ENCODE measurements around the gene ANGPT4.
"Not testable (repeated sequence)": the region's sequence is repeated elsewhere in the genome, so short reads cannot be mapped to it uniquely, and the experiment has no call there.

Gene ANGPT4

DNA sequence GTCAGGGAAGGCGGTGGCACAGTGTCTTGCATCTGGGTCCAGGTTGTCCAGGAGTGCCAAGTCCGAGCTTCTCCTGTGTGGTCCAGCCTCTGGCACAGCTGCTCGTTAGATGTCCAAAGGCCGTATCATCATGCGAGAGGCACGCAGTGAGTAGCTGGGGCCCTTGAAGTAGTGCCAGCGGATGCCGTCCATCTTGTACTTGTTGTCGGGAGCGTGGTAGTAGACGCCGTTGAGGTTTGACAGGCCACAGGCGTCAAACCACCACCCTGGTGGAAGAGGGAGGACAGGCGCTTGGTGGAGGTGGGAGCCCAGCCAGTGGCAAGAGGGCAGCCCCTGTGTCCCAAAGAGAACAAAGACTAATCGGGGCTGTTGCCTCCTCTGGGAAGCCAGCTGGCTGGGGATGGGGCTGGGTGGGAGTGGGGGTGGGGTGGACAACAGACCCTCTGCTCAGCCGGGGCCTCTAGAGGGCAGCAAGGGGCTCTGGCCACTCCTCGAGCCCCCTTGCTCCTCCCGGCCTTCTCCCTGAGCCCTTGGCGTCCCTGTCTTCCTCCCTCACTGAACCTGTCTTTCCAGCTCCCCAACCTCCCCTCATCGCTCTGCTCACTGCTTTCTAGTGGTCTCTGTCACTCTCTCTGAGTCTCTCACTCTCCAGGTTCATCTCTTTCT, 43.1 kb downstream of the ANGPT4 start:
- DNase-seq = no peak

DNA sequence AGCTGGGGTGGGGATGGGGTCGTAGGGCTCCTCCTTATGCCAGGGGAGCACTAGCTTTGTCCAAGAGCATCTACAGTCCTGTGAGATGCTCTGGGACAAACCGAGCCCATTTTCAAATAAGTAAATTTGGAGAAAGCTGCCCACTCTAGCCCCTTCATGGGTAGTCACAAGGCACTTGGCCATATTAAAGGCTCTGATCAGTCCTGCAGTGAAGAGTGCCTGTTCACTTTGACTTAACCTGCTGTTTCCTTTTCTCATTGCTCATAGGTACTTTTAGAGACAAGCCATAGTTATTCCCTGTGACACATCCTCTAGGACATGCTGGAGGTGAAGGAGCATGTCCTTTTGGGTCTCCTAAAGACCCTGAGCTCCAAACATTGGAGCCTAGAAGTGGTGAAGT, 44.2 kb downstream of the ANGPT4 start:
- no peak for DNase-seq

DNA sequence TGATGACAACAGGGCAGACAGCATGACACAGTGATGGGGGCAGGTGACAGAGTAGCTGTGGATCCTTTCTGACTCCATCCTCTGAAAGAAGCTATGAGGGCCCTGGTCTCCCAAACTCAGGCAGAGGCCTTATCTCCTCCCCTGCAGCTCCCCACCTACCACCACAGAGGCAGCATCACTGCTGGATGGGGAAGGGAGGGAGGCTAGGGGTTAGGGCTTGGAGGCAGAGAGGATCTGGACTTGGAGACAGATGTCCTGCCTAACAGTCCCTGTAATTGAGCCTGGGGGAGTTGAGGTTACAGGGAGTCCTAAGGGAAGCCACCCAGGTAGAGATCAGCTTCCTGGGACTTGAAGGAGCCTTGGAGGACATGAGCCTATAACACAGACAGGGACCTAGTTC, 44.7 kb downstream of the ANGPT4 start:
- DNase-seq = no peak

DNA sequence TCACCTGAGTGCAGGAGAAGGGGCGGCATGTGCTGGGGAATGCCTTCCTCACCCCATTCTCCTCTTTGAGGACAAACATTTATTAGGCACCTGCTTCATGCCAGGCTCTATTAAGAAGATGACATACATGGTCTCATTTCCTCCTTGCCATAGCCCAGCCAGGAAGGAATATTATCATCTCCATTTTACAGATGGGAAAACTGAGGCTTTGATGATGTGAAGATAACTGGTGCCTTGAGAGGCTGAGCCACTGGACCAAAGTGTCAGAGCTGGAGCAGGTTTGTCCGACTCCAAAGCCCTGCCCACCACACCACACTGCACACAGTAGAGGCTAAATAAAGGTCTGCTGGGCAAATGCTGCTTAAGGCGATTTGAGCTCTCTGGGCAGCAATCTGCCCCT, 45.4 kb downstream of the ANGPT4 start:
- DNase-seq = no peak

DNA sequence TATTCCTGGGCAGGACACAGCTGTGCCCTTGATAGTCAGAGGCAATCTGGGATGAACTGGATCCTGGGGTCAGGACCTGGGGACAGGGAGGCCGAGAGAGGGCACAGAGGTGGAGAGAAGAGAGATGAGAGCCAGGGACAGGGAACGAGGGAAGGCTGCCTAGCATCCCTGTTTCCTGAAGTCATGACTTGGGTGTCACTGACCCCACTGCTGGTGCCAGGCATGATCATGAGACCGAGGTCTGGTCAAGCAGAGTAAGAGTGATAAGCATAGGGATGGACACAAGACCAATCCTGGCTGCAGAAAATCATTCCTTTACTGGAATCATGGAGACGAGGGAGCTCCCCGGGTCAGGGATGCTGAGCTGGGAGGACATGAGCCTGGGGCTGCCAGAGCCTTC, 46.5 kb downstream of the ANGPT4 start:
- no peak for DNase-seq

DNA sequence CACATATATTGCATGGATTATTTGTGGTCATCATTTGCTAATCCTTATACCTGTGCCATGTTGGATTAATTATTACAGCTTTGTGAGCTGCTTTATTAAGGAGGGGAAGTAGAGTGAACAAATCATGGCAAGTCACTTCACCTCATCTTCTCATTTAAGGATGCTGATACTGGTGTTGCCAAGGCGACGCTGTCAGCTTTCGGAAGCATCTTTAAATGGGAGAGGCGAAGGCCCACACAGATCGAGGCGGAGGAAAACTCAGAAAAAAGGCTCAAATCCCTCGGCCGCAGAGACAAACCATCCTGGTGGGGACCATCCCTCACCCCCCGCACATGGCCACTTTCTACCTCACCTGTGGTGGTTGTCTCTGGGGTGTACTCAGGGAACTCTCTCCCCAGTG, 47.9 kb downstream of the ANGPT4 start:
- no peak for DNase-seq

DNA sequence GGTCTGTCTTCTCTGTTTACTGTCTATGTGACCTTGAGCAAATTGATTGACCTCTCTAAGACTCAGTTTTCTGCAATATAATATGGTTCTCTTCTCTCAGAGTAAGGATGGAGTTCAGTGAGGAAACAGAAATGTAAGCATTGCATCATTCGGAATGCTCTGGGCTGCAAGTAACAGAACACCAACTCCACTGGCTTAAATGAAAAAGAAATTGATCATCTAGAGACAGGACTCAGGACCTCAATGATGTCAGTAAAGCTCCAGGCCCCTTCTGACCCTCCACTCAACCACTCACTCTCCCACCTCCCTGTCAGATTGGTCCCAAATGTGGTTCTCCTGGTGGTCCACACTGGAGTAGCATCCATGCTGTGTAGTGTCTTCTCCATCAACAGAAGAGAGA, 50.7 kb downstream of the ANGPT4 start:
- no peak for DNase-seq

DNA sequence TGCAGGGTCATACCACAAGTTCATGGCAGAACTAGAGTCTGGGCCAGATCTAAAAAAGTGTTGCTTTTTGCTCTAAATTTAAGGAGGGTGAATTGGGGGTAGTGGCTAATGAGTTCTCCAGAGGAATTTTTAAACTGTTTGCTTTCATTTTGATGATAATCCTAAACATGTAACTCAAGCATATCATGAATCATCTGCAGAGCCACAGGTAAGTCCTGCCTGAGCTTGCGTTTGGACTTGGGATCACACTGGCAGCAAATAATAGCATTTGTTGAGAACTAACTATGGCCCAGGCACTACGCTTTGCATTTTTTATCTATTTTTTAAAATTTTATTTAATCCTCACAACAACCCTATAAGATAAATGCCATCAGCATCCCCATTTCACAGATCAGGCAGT, 55.2 kb downstream of the ANGPT4 start:
- DNase-seq = no peak

DNA sequence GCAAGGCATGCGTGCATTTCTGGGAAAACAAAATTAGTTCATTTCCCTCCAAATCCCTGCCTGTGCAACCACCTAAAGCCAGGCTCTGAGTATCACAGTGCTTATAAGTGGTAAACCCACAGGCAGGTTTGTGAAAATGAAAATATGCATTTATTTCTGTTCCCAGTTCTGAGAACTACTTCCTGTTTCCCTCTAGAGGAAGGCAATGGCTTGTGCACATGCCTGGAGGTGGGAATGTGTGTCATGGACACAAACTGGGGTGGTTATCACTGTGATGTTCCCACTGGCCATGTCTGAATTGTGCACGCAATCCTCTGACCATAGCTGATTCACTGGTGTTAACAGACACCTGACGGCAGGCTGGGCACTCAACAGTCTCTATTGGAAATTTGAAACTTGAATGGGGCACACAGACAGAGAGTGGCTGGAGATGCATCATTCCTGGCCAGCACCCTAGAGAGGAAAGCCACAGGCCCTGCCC, 56.3 kb downstream of the ANGPT4 start:
- no peak for DNase-seq

DNA sequence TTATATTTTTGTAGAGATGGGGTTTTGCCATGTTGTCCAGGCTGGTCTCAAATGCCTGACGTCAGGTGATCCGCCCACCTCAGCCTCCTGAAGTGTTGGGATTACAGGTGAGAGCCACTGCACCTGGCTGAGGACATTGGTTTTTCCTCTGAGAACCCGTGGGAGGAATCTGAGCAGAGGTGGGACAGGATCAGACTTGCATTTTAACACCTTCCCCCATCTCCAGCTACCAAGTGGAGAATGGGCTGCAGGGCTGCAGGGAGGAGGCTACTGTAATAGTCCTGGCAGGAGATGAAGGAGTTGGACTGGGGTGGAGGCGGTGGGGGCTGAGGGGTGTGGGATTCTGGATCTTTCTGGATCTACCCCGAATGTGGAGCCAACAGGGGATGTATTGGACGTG, 58.1 kb downstream of the ANGPT4 start:
- no peak for DNase-seq

DNA sequence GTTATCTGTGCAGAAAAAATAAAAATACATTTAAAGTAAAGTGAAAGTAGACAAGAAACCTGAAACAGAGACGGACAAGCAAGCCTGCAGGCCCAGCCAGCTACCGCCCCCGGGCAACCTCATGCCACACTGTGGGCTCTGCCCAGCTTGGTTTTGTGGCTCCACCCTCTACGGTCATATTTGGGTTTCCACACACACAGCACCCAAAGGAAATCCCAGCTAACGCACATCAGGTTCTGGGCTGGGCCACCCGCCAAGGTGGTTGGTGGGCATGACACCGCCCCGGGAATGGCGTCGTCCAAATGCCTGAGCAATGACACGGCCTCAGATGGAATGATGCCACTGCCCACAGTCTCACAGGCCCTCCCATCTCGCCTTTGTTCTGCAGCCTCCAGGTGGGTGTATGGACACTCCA, 59.8 kb downstream of the ANGPT4 start:
- DNase-seq = peak; percentile 61

DNA sequence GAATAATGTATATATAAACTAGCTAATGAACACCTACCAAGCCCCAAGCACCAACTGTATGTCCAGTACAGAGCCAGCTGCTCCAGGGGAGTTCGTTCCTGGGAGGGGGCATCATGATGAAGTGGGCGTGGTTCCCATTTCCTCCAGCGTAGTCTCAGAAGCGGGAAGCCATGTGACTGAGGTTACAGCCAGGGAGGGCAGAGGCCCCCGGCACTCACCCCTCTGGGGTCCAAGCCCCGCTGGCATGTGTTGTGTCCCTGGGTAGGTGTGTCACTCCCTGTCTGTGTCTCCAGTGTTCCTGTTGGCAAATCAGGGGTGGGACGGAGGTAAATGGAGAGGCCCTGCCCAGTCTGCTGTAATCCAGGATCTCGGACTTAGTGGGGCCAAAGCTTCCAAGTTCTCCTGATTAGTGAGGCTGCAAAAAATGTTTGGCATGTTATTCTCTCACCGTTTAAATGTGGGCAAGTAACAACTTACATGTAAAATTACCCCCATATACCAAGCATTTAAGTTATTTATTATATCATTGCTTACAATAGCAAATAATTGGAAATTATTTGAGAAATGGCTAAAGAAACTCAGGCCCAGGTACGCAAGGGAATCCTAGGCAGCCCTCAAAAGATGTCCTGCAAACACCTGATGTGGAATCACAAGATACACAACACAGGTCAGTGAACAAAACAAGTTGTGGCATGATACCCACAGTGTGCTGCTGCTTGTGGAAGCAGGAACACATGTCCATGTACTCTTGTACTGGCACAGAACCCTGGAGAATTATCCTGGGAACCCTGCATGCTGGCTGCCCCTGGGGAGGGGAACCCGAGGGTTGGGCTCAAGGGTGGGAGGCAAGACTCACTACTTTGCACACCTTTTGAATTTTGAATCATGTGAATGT, 60.4 kb downstream of the ANGPT4 start:
- DNase-seq = no peak

DNA sequence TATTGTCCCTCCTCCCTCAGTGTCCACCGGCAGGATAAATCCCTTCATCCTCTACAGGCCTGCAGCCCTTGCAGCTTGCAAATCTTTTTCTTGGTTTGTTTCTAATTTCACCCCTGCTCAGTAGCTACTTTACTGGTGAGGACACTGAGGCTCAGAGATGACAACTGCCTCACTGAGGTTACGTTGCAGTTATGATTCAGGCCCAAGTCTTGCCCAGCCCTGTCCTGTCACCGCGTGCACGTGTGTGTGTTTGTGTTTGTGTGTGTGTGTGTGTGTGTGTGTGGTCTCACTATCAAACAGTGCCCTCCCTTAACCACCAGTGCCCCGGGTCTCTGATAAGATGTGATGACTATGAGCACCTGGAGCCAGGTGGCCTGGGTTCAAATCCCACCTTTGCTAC, 61.5 kb downstream of the ANGPT4 start:
- DNase-seq = no peak

DNA sequence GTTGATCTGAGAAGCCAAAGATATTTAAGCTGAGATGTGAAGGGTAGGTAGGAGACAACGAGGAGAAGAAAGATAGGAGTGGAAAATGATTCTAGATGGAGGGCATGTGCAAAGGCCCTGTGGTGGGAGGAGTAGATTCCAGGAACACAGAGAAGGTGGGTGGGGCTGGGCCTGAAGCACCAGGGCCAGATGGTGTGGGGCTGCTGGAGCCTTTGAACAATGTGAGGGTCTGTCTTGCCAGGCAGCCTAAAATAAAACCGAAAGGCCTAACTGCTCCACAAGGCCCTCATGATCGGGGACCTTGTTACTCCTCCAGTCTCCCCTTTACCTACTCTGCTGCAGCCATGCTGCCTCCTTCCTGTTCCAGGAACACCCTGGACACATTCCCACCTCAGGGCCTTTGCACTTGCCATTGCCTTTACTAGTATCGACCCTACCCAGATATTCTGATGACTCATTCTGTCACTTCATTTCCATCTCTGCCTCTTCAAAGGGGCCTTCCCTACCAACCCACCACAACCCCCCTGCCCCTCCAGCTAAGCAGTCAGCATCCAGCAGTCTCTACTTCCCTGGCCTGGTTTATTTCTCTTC, 62.6 kb downstream of the ANGPT4 start:
- no peak for DNase-seq

DNA sequence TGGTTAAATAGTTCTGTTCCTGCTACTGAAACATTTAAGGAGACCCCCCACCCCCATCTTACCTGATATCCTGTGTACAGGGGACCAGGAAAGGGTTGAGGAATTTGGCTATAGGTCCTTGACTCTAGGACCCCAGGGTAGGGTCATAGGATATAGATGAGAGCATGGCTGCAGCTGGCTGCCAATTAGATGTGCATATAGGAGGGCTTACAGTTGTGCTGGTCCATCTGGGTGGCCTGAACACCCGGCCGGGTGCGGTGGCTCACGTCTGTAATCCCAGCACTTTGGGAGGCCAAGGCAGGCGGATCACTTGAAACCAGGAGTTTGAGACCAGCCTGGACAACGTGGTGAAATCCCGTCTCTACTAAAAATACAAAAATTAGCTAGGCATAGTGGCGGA, 67.4 kb downstream of the ANGPT4 start:
- not testable (repeated sequence) for DNase-seq

DNA sequence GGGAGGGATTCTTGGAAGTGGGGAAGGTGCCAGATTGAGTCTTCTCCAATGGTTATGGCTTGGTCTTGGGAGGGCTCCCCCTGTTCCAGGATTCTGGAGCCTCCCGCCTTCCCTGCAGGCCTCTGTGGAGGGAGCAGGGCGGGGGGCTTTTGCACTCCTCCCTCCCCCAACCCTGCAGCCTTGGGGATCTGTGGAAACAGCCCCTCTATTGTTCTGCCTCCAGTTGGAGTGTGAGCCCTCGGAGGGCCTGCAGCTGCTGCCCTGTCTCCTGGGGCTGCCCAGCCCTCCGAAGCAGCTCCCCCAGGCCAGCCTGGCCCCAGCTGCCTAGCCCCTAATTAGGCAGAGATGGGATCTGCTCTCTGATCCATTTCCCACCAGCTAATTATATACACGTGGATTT, 67.9 kb downstream of the ANGPT4 start:
- no peak for DNase-seq

DNA sequence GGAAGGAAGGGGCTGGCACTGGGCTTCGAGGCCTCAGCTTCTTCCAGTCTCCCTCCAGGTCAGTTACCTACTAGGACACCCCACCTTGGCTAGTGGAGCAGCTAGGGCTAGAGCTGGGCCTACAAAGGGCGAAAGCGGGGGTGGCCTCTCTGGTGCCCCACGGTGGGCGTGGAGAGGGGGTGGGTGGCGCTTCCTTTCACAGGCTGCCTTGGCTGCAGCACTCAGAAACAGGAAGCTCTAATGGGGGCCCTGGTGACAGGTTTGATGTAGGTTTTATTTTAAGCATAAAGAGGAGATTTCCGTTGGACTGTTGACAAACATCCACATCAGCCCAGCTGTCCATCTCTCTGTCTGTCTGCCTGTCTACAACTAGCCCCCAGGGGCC, 69.2 kb downstream of the ANGPT4 start:
- DNase-seq = peak; percentile 53

DNA sequence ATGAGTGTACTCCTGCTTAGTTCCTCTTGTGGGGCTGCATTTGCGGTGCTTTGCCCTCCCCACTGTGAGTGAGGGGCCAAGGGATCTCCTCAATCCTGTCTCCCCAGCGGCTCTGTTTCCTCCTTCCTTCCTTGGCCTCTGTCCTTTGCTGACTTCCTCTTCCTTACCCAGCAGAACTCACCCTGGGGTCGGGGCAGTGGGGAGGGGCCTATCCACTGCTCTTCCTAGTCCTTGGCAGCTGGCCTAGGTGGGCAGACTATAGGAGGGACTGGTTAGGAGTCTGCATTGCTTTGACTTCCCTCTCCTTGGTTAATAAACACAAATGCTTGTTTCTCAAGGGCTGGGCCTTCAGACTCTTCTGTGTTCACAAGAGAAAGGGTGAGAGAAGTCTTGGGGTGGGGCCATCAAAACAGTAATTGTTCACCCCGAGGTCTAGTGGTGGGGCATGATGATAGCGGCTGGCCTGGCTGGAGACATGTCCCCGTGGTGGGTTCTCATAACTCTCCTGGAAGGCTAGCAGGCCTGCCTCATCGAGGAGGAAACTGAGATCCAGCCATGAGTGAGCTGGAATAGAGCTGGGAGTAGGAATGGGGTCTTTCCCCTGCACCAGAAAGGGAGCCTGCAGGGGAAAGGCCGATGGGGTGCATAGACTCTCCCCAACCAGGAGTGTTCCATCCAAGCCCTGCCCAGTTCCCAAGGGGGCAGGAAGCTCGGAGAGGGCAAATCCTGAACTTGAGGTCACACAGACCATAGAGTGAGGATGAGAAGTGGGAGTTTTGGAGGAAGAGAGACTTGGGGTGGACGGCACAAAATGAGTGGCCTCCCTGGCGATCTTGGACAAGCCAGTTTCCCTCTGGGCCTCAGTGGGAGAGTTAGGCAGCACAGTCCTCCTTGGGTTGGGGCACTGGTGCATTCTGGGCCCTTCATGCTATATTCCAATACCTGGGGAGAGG, 69.9 kb downstream of the ANGPT4 start:
- DNase-seq = no peak

DNA sequence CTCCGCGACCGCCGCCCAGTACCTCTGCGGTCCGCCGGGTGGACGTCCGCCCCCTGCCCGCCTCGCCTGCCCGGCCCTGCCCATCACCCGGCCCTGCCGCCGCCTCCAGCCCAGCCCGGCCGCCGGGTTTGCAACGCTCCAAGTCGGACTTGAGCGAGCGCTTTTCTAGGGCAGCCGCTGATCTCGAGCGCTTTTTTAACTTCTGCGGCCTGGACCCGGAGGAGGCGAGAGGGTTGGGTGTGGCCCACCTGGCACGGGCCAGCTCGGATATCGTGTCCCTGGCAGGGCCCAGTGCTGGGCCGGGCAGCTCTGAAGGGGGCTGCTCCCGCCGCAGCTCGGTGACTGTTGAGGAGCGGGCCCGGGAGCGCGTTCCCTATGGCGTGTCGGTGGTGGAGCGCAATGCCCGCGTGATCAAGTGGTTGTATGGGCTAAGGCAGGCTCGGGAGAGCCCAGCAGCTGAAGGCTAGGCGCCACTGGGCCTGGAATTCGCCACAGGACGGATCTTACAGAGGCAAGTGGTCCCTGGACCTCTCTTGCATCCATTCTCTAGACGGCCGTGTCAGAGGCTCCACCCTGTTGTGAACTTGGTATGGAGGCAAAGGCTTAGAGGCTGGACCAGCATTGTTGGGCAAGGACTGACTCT, 70.8 kb downstream of the ANGPT4 start:
- DNase-seq = no peak

DNA sequence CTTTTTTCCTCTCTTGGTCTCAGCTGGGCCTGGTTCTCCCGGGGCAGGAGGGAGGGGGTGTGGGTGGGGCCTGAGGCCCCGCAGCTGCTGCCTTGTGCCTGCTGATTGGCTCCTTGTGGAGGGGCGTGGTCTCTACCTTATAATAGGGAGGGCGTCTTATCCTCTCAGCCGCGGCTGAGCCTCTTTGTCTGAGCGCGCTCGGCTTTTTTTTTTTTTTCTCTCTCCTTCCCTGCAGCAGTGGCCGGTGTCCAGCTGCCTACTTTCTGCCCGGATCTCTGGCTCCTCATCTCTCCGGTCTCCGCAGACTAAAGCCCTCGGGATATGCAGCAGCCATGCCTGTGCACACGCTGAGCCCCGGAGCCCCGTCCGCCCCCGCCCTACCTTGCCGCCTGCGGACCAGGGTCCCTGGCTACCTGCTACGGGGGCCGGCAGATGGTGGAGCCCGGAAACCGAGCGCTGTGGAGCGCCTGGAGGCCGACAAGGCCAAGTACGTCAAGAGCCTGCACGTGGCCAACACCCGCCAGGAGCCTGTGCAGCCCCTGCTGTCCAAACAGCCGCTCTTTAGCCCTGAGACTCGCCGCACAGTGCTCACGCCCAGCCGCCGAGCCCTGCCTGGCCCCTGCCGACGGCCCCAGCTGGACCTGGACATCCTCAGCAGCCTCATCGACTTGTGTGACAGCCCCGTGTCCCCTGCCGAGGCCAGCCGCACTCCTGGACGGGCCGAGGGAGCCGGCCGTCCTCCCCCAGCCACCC, 71.5 kb downstream of the ANGPT4 start:
- DNase-seq = peak; percentile 90

DNA sequence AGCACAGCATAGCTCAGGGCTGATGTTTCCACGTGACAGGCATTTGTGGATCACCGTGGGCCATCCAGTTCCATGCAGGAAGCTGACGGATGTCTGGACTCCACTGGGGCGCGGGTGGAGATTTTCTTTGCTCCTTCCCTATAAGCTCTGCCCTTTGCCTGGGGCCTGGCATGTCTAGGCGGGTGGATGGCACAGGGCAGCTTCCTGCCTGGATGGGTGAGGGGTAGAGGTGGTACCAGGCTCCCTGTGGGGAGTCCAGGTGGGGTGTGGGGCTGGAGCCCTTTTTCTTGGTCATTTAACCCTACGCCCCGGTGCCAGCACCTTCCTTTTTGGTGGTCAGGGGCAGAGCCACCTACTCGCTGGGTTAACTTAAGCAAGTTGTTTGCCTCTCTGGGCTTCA, 72.2 kb downstream of the ANGPT4 start:
- DNase-seq = no peak

DNA sequence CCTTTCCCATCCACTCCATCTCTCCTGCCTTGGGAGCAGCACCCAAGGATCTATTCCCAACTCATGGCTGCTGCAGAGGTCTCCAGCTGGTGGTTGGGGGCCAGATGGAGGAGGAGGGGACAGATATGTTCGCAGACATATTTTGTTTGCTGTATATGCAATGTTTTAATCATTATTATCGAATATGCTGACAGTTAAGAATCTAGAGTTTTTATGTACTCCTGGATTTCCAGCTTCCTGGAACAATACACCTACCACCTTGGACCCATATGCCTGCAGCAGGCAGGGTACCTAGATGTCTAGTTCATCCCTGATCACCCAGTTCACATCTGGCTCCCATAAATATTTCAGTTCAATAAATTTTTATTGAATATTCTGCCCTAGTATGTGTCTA, 73.6 kb downstream of the ANGPT4 start:
- no peak for DNase-seq

All from activated naive CD4-positive, alpha-beta T cell treated with Interleukin-2 at 50 U/mL for 16 hours (primary cell).